ENCODE data around the gene ACOT13. TPM values are rescaled to one million over a fixed set of nuclear protein-coding genes. Genes with fewer than 3 reads are reported as not detected.
A peak's percentile ranks its signal among the peaks of the same experiment; 100 is the strongest.
"Not testable (repeated sequence)": the region's sequence is repeated elsewhere in the genome, so short reads cannot be mapped to it uniquely, and the experiment has no call there.

Gene ACOT13
- total RNA-seq, 1 donor: 5.2 TPM

DNA sequence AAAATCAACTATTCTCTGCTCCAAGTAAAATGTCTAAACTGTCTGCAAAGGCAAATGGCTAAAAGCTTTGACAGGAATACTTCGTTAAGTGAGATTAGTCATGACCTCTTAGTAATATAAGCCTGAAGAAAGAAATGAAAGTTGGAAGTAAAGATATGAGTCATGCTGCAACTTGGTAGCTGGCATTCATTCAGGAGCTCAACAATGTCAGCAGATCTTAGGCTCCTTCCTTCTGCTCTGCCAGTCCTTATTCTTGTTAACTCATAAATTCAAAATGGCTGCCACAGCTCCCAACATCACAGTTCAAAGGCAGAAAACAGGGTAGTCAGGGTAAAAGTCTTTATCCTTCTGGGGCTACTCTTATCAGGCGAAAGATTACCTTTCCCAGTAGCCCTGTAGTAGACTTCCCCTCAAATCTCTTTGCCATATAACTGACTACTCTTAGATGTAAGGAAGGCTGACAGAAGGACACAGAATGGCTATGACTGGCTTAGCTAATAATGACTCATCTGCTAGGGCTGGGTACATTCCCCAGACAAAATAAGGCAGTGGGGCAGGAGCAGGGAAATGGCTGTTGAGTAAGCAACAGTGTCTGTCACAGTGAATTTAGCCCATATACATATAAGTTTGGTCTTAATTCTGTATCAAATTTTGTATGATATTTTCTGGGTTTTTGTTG is 76.5 kb downstream of the ACOT13 start:
- peak; percentile 90 for DNase-seq (ENCODE audit: low read depth)
- no peak for TF ChIP-seq CTCF (IDR thresholded peaks at IDR 0.05; ENCODE audit: insufficient read depth, low read depth, low read length)
- H3K4me3 ChIP-seq (ENCODE audit: low read depth, low read length): no peak overlapping the region

- H3K4me3 ChIP-seq (ENCODE audit: low read depth, low read length): no peak overlapping the region
- TF ChIP-seq CTCF (IDR thresholded peaks at IDR 0.05; ENCODE audit: insufficient read depth, low read depth, low read length): no peak
- no peak for DNase-seq (ENCODE audit: low read depth)
These were observed 77.1 kb downstream of the ACOT13 start for GRCh38 chr6:24743944-24744335.

- no peak overlapping the region for H3K4me3 ChIP-seq (ENCODE audit: low read depth, low read length)
- no peak for TF ChIP-seq CTCF (IDR thresholded peaks at IDR 0.05; ENCODE audit: insufficient read depth, low read depth, low read length)
- DNase-seq (ENCODE audit: low read depth): no peak
These were observed 78.0 kb downstream of the ACOT13 start for GRCh38 chr6:24744911-24745310.

- H3K4me3 ChIP-seq (ENCODE audit: low read depth, low read length): no peak overlapping the region
- no peak for DNase-seq (ENCODE audit: low read depth)
- TF ChIP-seq CTCF (IDR thresholded peaks at IDR 0.05; ENCODE audit: insufficient read depth, low read depth, low read length): no peak
These were observed 82.4 kb downstream of the ACOT13 start for GRCh38 chr6:24749297-24749696.

GRCh38 chr6:24750878-24751277 is 84.0 kb downstream of the ACOT13 start:
- not testable (repeated sequence) for DNase-seq (ENCODE audit: low read depth); H3K4me3 ChIP-seq (ENCODE audit: low read depth, low read length)

GRCh38 chr6:24752503-24752902 is 85.6 kb downstream of the ACOT13 start:
- H3K4me3 ChIP-seq (ENCODE audit: low read depth, low read length): no peak overlapping the region

DNA sequence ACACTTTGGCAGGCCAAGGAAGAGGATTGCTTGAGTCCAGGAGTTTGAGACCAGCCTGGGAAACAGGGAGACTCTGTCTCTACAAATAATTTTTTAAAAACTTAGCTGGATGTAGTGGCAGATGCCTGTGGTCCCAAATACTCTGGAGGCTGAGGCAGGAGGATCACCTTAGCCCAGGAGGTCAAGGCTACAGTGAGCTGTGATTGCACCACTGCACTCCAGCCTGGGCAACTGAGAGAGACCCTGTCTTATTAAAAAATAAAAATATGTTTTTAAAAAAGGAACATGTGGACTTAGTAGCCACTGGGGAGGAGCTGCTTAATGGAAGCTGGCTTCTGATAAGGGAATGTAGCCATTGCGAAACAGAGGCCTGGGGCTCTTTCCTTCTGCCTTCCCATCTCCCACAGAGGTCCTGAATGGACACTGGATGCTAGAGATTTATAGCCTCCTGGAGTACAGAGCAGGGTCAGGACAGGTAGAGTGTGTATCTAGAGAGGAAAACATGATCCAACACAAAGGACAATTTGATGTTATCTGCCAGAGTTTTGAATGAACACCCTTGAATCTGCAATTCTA is 86.1 kb downstream of the ACOT13 start:
- H3K4me3 ChIP-seq (ENCODE audit: low read depth, low read length): no peak overlapping the region
- TF ChIP-seq CTCF (IDR thresholded peaks at IDR 0.05; ENCODE audit: insufficient read depth, low read depth, low read length): no peak
- DNase-seq (ENCODE audit: low read depth): peak; percentile 35

More at GRCh38 chr6:24752503-24752902, 85.6 kb downstream of the ACOT13 start:
- TF ChIP-seq CTCF (IDR thresholded peaks at IDR 0.05; ENCODE audit: insufficient read depth, low read depth, low read length): no peak
- DNase-seq (ENCODE audit: low read depth): no peak
